Measurements from ENCODE around the gene CR1L. TPM values are rescaled to one million over a fixed set of nuclear protein-coding genes. Genes with fewer than 3 reads are reported as not detected.

CR1L gene
- total and polyA plus RNA-seq, 9 of the 15 experiments (the other 6 are each of a cell fraction or from before 2014, with no cell fraction given) = 10.1 to 74.8 (median 34.3) TPM

DNA sequence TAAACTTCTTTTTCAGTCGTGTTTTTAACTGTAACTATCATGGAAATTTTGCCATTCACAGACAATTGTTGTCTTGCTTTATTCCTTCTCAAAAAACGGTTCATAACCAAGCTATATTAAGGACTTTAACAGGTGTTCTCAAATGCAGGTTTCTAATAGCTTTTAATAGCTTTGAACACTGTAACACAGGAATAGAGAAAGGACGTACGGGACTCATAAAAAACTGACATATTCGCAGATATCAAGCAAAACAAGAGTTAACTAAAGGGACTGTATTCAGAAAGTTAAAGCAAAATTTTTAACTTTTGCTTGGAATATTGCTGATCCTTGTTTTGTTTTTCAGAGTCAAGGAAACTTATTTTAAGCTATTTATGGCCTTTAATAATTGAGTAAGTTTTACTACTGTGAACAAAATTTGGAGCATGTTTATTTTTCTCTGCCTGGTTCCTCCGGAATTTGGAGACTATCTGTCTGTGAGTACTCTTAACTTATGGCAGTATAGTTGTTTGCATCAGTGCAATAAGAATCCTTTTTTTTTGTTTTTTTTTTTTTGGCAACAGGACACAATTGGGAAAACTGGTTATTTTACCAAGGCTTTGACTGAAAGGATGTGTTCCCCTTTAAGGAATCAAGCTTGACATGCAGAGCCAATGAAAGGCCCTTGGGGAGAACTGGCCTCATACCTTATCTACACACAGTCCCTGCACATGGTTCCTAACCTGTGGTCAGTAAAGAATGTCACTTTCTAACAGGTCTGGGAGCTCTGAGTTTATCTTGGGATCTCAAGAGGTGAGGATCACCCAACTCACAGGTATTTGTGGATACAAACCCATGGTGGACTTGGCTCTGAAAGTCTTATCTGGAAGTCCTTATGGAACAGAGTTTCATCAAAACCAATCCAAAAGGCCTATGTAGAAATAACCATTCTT lies 101.2 kb downstream of the CR1L start (continued):
- TF ChIP-seq NELFE (IDR thresholded peaks at IDR 0.05; ENCODE audit: insufficient read depth, insufficient read length) (no peak), FOS (IDR thresholded peaks at IDR 0.05; ENCODE audit: extremely low read depth, insufficient read length) (no peak), KAT7 (CRISPR knock-in tag; IDR thresholded peaks at IDR 0.05; ENCODE audit: borderline replicate concordance) (no peak), ZNF354B (CRISPR knock-in tag; IDR thresholded peaks at IDR 0.05) (no peak), SMARCA4 (IDR thresholded peaks at IDR 0.05) (peak; percentile 87), ZNF134 (CRISPR knock-in tag; conservative IDR thresholded peaks at IDR 0.05) (no peak), SLC30A9 (CRISPR knock-in tag; IDR thresholded peaks at IDR 0.05) (no peak), GTF2E2 (tag; IDR thresholded peaks at IDR 0.05) (no peak), PRMT5 (CRISPR knock-in tag; IDR thresholded peaks at IDR 0.05) (no peak), TARDBP (IDR thresholded peaks at IDR 0.05) (no peak), PHF8 (IDR thresholded peaks at IDR 0.05; ENCODE audit: borderline replicate concordance, low read length) (no peak)
- TF ChIP-seq, protein P1, sequence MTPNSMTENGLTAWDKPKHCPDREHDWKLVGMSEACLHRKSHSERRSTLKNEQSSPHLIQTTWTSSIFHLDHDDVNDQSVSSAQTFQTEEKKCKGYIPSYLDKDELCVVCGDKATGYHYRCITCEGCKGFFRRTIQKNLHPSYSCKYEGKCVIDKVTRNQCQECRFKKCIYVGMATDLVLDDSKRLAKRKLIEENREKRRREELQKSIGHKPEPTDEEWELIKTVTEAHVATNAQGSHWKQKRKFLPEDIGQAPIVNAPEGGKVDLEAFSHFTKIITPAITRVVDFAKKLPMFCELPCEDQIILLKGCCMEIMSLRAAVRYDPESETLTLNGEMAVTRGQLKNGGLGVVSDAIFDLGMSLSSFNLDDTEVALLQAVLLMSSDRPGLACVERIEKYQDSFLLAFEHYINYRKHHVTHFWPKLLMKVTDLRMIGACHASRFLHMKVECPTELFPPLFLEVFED (CRISPR knock-in tag; conservative IDR thresholded peaks at IDR 0.05) = no peak
- TF ChIP-seq, protein P2, sequence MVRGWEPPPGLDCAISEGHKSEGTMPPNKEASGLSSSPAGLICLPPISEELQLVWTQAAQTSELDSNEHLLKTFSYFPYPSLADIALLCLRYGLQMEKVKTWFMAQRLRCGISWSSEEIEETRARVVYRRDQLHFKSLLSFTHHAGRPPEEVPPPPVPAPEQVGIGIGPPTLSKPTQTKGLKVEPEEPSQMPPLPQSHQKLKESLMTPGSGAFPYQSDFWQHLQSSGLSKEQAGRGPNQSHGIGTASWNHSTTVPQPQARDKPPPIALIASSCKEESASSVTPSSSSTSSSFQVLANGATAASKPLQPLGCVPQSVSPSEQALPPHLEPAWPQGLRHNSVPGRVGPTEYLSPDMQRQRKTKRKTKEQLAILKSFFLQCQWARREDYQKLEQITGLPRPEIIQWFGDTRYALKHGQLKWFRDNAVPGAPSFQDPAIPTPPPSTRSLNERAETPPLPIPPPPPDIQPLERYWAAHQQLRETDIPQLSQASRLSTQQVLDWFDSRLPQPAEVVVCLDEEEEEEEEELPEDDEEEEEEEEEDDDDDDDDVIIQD (CRISPR knock-in tag; IDR thresholded peaks at IDR 0.05) = no peak
- TF ChIP-seq, protein P3, sequence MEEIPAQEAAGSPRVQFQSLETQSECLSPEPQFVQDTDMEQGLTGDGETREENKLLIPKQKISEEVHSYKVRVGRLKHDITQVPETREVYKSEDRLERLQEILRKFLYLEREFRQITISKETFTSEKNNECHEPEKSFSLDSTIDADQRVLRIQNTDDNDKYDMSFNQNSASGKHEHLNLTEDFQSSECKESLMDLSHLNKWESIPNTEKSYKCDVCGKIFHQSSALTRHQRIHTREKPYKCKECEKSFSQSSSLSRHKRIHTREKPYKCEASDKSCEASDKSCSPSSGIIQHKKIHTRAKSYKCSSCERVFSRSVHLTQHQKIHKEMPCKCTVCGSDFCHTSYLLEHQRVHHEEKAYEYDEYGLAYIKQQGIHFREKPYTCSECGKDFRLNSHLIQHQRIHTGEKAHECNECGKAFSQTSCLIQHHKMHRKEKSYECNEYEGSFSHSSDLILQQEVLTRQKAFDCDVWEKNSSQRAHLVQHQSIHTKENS (CRISPR knock-in tag; IDR thresholded peaks at IDR 0.05) = no peak
- TF ChIP-seq, protein P4, sequence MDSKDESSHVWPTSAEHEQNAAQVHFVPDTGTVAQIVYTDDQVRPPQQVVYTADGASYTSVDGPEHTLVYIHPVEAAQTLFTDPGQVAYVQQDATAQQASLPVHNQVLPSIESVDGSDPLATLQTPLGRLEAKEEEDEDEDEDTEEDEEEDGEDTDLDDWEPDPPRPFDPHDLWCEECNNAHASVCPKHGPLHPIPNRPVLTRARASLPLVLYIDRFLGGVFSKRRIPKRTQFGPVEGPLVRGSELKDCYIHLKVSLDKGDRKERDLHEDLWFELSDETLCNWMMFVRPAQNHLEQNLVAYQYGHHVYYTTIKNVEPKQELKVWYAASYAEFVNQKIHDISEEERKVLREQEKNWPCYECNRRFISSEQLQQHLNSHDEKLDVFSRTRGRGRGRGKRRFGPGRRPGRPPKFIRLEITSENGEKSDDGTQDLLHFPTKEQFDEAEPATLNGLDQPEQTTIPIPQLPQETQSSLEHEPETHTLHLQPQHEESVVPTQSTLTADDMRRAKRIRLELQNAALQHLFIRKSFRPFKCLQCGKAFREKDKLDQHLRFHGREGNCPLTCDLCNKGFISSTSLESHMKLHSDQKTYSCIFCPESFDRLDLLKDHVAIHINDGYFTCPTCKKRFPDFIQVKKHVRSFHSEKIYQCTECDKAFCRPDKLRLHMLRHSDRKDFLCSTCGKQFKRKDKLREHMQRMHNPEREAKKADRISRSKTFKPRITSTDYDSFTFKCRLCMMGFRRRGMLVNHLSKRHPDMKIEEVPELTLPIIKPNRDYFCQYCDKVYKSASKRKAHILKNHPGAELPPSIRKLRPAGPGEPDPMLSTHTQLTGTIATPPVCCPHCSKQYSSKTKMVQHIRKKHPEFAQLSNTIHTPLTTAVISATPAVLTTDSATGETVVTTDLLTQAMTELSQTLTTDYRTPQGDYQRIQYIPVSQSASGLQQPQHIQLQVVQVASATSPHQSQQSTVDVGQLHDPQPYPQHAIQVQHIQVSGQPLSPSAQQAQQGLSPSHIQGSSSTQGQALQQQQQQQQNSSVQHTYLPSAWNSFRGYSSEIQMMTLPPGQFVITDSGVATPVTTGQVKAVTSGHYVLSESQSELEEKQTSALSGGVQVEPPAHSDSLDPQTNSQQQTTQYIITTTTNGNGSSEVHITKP (IDR thresholded peaks at IDR 0.05; ENCODE audit: partially characterized antibody) = no peak
- TF ChIP-seq, protein P5, sequence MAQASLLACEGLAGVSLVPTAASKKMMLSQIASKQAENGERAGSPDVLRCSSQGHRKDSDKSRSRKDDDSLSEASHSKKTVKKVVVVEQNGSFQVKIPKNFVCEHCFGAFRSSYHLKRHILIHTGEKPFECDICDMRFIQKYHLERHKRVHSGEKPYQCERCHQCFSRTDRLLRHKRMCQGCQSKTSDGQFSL (CRISPR knock-in tag; IDR thresholded peaks at IDR 0.05) = no peak
- TF ChIP-seq, protein P5 (tag; IDR thresholded peaks at IDR 0.05) = no peak
- TF ChIP-seq, protein P6, sequence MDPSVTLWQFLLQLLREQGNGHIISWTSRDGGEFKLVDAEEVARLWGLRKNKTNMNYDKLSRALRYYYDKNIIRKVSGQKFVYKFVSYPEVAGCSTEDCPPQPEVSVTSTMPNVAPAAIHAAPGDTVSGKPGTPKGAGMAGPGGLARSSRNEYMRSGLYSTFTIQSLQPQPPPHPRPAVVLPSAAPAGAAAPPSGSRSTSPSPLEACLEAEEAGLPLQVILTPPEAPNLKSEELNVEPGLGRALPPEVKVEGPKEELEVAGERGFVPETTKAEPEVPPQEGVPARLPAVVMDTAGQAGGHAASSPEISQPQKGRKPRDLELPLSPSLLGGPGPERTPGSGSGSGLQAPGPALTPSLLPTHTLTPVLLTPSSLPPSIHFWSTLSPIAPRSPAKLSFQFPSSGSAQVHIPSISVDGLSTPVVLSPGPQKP (CRISPR knock-in tag; IDR thresholded peaks at IDR 0.05) = no peak

Measured in K562 (cell line).